Renal cortex interstitium (tissue), 11 donors: Measurements from ENCODE around the gene TSC2. TPM values are rescaled to one million over a fixed set of nuclear protein-coding genes. Genes with fewer than 3 reads are reported as not detected.
"Not testable (repeated sequence)": the region's sequence is repeated elsewhere in the genome, so short reads cannot be mapped to it uniquely, and the experiment has no call there.

Experiments
- DNase-seq, 11 donors: peaks; one replicate each; pipeline ENCODE4 v3.0.0-alpha.2; 2013; ENCODE audit warnings: low read depth in 9 of 11, low spot score in 4 of 11; ENCODE audit errors: extremely low read depth in 1 of 11
- polyA plus RNA-seq, 3 donors: library from polyadenylated mRNA; unstranded; fragments of 120-200 nt; gene quantifications; one replicate each; pipeline ENCODE4 v1.2.1, GENCODE V29; 2013; ENCODE audit not compliant: insufficient read length in 3 of 3

Gene TSC2
- polyA plus RNA-seq, 3 donors, result 138 to 170 (median 151) TPM

- DNase-seq, result not testable (repeated sequence)
Observed at GRCh38 chr16:2107791-2108125, 60.0 kb downstream of the TSC2 start.

- DNase-seq, result not testable (repeated sequence)
Observed at GRCh38 chr16:2108446-2109270, 60.9 kb downstream of the TSC2 start.

- not testable (repeated sequence) for DNase-seq
Observed at GRCh38 chr16:2109271-2109580, 61.4 kb downstream of the TSC2 start.

GRCh38 chr16:2109872-2110271 is 62.1 kb downstream of the TSC2 start:
- DNase-seq, result not testable (repeated sequence)

GRCh38 chr16:2110332-2111008 is 62.7 kb downstream of the TSC2 start:
- DNase-seq, result not testable (repeated sequence)

- not testable (repeated sequence) for DNase-seq
Observed at GRCh38 chr16:2111009-2111353, 63.2 kb downstream of the TSC2 start.

GRCh38 chr16:2111412-2112335 is 63.9 kb downstream of the TSC2 start:
- not testable (repeated sequence) for DNase-seq

- not testable (repeated sequence) for DNase-seq
Observed at GRCh38 chr16:2112539-2113106, 64.8 kb downstream of the TSC2 start.

GRCh38 chr16:2114225-2114624 is 66.4 kb downstream of the TSC2 start:
- not testable (repeated sequence) for DNase-seq

GRCh38 chr16:2114885-2115590 is 67.3 kb downstream of the TSC2 start:
- DNase-seq, result not testable (repeated sequence)

- DNase-seq, result no peak
Observed at GRCh38 chr16:2115591-2115973, 67.8 kb downstream of the TSC2 start.

GRCh38 chr16:2116428-2116827 is 68.6 kb downstream of the TSC2 start:
- DNase-seq, result not testable (repeated sequence)

GRCh38 chr16:2117341-2117740 is 69.6 kb downstream of the TSC2 start:
- not testable (repeated sequence) for DNase-seq

- not testable (repeated sequence) for DNase-seq
Observed at GRCh38 chr16:2117960-2118722, 70.4 kb downstream of the TSC2 start.

GRCh38 chr16:2121325-2121724 is 73.5 kb downstream of the TSC2 start:
- DNase-seq, result not testable (repeated sequence)

- no peak for DNase-seq
Observed at GRCh38 chr16:2121853-2122252, 74.1 kb downstream of the TSC2 start.

GRCh38 chr16:2122429-2122828 is 74.6 kb downstream of the TSC2 start:
- no peak for DNase-seq
